GM19395 (cell line): ENCODE results near the gene EXOC8.

ENCODE experiments used
- ATAC-seq: cut with Tn5 transposase; IDR thresholded peaks from one replicate; pipeline ENCODE4 v1.9.1; 2021; ENCODE audit warnings: mild to moderate bottlenecking, moderate library complexity; ENCODE audit not compliant: unreplicated experiment

Gene EXOC8

GRCh38 chr1:231337472-231338269, at the start of gene EXOC8:
EXOC8 (minus strand) TSS chr1:231337852; CDS start chr1:231337745, 107 bp downstream.
- ATAC-seq, result peak; percentile 75

- no peak for ATAC-seq
Measured at GRCh38 chr1:231386466-231386865, 48.8 kb upstream of the EXOC8 start.

- ATAC-seq, result no peak
Measured at GRCh38 chr1:231385416-231385748, 47.7 kb upstream of the EXOC8 start.

GRCh38 chr1:231384696-231385415, 47.2 kb upstream of the EXOC8 start:
- ATAC-seq, result no peak

GRCh38 chr1:231383159-231383860, 45.7 kb upstream of the EXOC8 start:
- ATAC-seq, result no peak

- no peak for ATAC-seq
Measured at GRCh38 chr1:231382426-231382825, 44.8 kb upstream of the EXOC8 start.

- no peak for ATAC-seq
Measured at GRCh38 chr1:231381729-231382128, 44.1 kb upstream of the EXOC8 start.

- ATAC-seq, result peak; percentile 72
Measured at GRCh38 chr1:231376875-231377549, 39.4 kb upstream of the EXOC8 start.

- no peak for ATAC-seq
Measured at GRCh38 chr1:231376101-231376500, 38.4 kb upstream of the EXOC8 start.

- no peak for ATAC-seq
Measured at GRCh38 chr1:231374394-231374793, 36.7 kb upstream of the EXOC8 start.

- no peak for ATAC-seq
Measured at GRCh38 chr1:231372501-231372900, 34.8 kb upstream of the EXOC8 start.

- no peak for ATAC-seq
Measured at GRCh38 chr1:231369282-231369681, 31.6 kb upstream of the EXOC8 start.

GRCh38 chr1:231364192-231364591, 26.5 kb upstream of the EXOC8 start:
- ATAC-seq, result no peak

GRCh38 chr1:231363624-231364023, 26.0 kb upstream of the EXOC8 start:
- ATAC-seq, result no peak

- no peak for ATAC-seq
Measured at GRCh38 chr1:231362325-231362724, 24.7 kb upstream of the EXOC8 start.

- no peak for ATAC-seq
Measured at GRCh38 chr1:231359113-231359512, 21.5 kb upstream of the EXOC8 start.

- ATAC-seq, result peak; percentile 92
Measured at GRCh38 chr1:231357831-231358354, 20.2 kb upstream of the EXOC8 start.

GRCh38 chr1:231357187-231357772, 19.6 kb upstream of the EXOC8 start:
- peak; percentile 12 for ATAC-seq

- ATAC-seq, result no peak
Measured at GRCh38 chr1:231355171-231355570, 17.5 kb upstream of the EXOC8 start.

- no peak for ATAC-seq
Measured at GRCh38 chr1:231354330-231355020, 16.8 kb upstream of the EXOC8 start.
